Endodermal cell (in vitro differentiated cells): Measurements from ENCODE around the gene ZNF107. TPM values are rescaled to one million over a fixed set of nuclear protein-coding genes. Genes with fewer than 3 reads are reported as not detected.
A peak's percentile ranks its signal among the peaks of the same experiment; 100 is the strongest.

Experiments used
- DNase-seq: peaks from one replicate; pipeline ENCODE4 v3.0.0-alpha.2; 2017
- H3K27ac ChIP-seq: 2 replicates; pipeline ENCODE4 v1.5.1; 2013; ENCODE audit warnings: mild to moderate bottlenecking, low read depth, low read length, moderate library complexity
- H3K27me3 ChIP-seq: 2 replicates; pipeline ENCODE4 v1.6.1; 2013; ENCODE audit warnings: mild to moderate bottlenecking, low read length, moderate library complexity; ENCODE audit not compliant: insufficient read depth, control insufficient read depth, poor library complexity, severe bottlenecking
- H3K36me3 ChIP-seq: 2 replicates; pipeline ENCODE4 v1.7.0; 2013; ENCODE audit warnings: mild to moderate bottlenecking, low read length, moderate library complexity; ENCODE audit not compliant: control insufficient read depth, insufficient read depth
- H3K4me1 ChIP-seq: one replicate; pipeline ENCODE4 v1.7.0; 2013; ENCODE audit warnings: low read length; ENCODE audit not compliant: control insufficient read depth, insufficient read depth
- H3K4me3 ChIP-seq: 2 replicates; pipeline ENCODE4 v1.5.1; 2013; ENCODE audit warnings: mild to moderate bottlenecking, low read length, moderate library complexity
- H3K9ac ChIP-seq: 2 replicates; pipeline ENCODE4 v1.6.1; 2013; ENCODE audit warnings: mild to moderate bottlenecking, low read length, moderate library complexity; ENCODE audit not compliant: poor library complexity, severe bottlenecking; ENCODE audit errors: extremely low read depth
- H3K9me3 ChIP-seq: 2 replicates; pipeline ENCODE4 v1.6.1; 2013; ENCODE audit warnings: mild to moderate bottlenecking, low read length, moderate library complexity; ENCODE audit not compliant: control insufficient read depth
- H3K27ac Mint-ChIP-seq: 2 replicates; pipeline ENCODE4 v1.8.0; 2020; ENCODE audit warnings: mixed read lengths
- H3K27me3 Mint-ChIP-seq: 2 replicates; pipeline ENCODE4 v1.8.0; 2021; ENCODE audit warnings: mild to moderate bottlenecking, mixed read lengths; ENCODE audit not compliant: insufficient read depth
- H3K36me3 Mint-ChIP-seq: 2 replicates; pipeline ENCODE4 v1.8.0; 2020; ENCODE audit warnings: low read depth, mixed read lengths
- H3K4me1 Mint-ChIP-seq: 2 replicates; pipeline ENCODE4 v1.8.0; 2020; ENCODE audit warnings: mixed read lengths
- H3K4me3 Mint-ChIP-seq: 2 replicates; pipeline ENCODE4 v1.8.0; 2020; ENCODE audit warnings: mild to moderate bottlenecking, moderate library complexity, mixed read lengths
- H3K9me3 Mint-ChIP-seq: 2 replicates; pipeline ENCODE4 v1.8.0; 2020; ENCODE audit warnings: mild to moderate bottlenecking, mixed read lengths
- CTCF ChIP-seq: fragments of 200-600 bp; sonication (generic); conservative IDR thresholded peaks from 2 replicates; pipeline ENCODE4 v1.5.0; 2021; ENCODE audit warnings: antibody characterized with exemption, mild to moderate bottlenecking
- WGBS, 2 experiments: methylation state at CpG; one replicate each; pipeline versions ENCODE4 v1.1.5 to v1.1.7; 2013; ENCODE audit warnings: missing lambda C conversion rate in 2 of 2, mixed read lengths in 1 of 2; ENCODE audit not compliant: insufficient coverage in 1 of 2, insufficient read length in 1 of 2; 5-methylcytosine and 5-hydroxymethylcytosine counted together
- total RNA-seq, 2 donors: library from RNA; stranded (reverse); fragmentation: NEBNext Ultra II Directional in 1 of 2; extraction: Animal tissue kit (Norgen Biotek cat#: 25700) in 1 of 2; gene quantifications; 2 replicates in 1 of 2; 3 replicates in 1 of 2; pipeline ENCODE4 v1.2.1, GENCODE V29; 2021

Gene ZNF107
- total RNA-seq, 2 donors from 2014 or later: 16.9 to 17.9 TPM

GRCh38 chr7:64621656-64622055 lies 44.3 kb upstream of the ZNF107 start:
- Histone ChIP-seq H3K36me3 (no peaks in the 10 kb centered on the region), H3K4me3 (no peak overlapping the region), H3K27me3 (no peaks in the 10 kb centered on the region), H3K4me1 (no peaks in the 10 kb centered on the region), H3K27ac (no peak overlapping the region), H3K9me3 (peaks cover 65% of the 10 kb centered on the region), H3K9ac (no peak overlapping the region)
- no peak for TF ChIP-seq CTCF
- Mint-ChIP-seq H3K4me3 (no peak overlapping the region), H3K9me3 (peaks cover 93% of the 10 kb centered on the region), H3K27me3 (no peaks in the 10 kb centered on the region), H3K36me3 (no peaks in the 10 kb centered on the region), H3K27ac (no peak overlapping the region), H3K4me1 (no peaks in the 10 kb centered on the region)
- no peak for DNase-seq
- WGBS, 2 experiments: 70 to 85% methylated on average over 2 of the region's 2 CpGs

DNA sequence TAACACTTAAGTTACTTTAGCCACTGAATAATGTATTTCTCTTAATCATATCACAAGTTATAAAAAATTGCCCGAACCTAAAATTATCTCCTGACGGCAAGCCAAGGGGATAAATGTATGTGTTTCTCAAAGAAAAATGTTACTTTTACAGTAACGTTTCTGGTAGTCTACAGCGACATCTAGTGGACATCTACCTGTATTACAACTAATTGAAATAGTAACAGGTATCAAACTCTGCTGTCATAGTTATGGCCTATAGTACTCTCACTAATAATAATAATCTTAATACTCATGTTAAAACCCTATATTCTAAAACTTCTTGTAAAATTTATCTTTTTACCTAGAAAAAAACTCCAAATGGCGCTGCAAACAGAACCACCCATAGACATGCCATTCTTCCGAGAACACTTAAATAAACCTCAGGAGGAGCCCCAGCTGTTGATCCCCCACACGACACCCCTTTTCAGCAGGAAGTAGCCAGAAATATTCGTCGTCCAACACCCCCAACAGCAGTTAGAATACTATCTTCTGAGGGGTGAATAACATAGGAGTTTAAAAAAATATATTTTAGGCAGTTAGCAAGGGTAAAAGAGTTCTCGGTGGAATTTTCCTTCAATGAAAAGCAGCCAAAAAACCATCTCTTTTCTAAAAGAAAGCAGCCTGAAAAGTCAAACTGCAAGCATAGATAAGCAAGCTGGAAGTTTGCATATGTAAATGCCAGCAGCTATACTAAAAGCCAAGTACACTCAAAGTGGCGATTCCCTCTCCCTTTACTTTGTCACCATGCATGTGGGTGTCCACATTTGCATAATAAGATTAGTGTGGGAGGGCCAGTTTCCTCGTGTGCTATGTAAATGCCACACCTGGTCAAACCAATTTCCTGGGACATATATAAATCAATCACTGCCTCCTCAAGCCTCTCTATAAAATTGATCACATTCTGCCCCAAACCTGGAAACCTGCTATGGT lies 40.5 kb upstream of the ZNF107 start:
- H3K4me3 Mint-ChIP-seq: no peak overlapping the region
- H3K4me1 Mint-ChIP-seq: no peaks in the 10 kb centered on the region
- H3K27me3 Mint-ChIP-seq: no peaks in the 10 kb centered on the region
- H3K9me3 Mint-ChIP-seq: peaks cover 86% of the 10 kb centered on the region
- Histone ChIP-seq H3K4me1 (no peaks in the 10 kb centered on the region), H3K27me3 (no peaks in the 10 kb centered on the region), H3K36me3 (no peaks in the 10 kb centered on the region), H3K4me3 (no peak overlapping the region), H3K27ac (no peak overlapping the region), H3K9ac (no peak overlapping the region), H3K9me3 (peaks cover 28% of the 10 kb centered on the region)
- no peak for DNase-seq
- no peaks in the 10 kb centered on the region for H3K36me3 Mint-ChIP-seq
- 39 to 41% methylated on average over 4 to 10 of the region's 12 CpGs for WGBS, 2 experiments
- TF ChIP-seq CTCF: peak; percentile 76
- no peak overlapping the region for H3K27ac Mint-ChIP-seq

GRCh38 chr7:64626083-64626469 lies 39.9 kb upstream of the ZNF107 start:
- H3K9me3 ChIP-seq: peaks cover 23% of the 10 kb centered on the region
- no peaks in the 10 kb centered on the region for H3K27me3 Mint-ChIP-seq
- no peak for DNase-seq
- H3K4me1 Mint-ChIP-seq: no peaks in the 10 kb centered on the region
- H3K27ac Mint-ChIP-seq: no peak overlapping the region
- no peaks in the 10 kb centered on the region for H3K4me1 ChIP-seq
- peaks cover 79% of the 10 kb centered on the region for H3K9me3 Mint-ChIP-seq
- no peaks in the 10 kb centered on the region for H3K36me3 ChIP-seq
- no peak for TF ChIP-seq CTCF
- H3K9ac ChIP-seq: no peak overlapping the region
- no peak overlapping the region for H3K4me3 Mint-ChIP-seq
- H3K36me3 Mint-ChIP-seq: no peaks in the 10 kb centered on the region
- no peak overlapping the region for H3K4me3 ChIP-seq
- WGBS, 2 experiments: 64 to 68% methylated on average over 4 to 5 of the region's 5 CpGs
- no peak overlapping the region for H3K27ac ChIP-seq
- no peaks in the 10 kb centered on the region for H3K27me3 ChIP-seq
